ENCODE results near the gene LRP3. TPM values are rescaled to one million over a fixed set of nuclear protein-coding genes. Genes with fewer than 3 reads are reported as not detected.
"Not testable (repeated sequence)": the region's sequence is repeated elsewhere in the genome, so short reads cannot be mapped to it uniquely, and the experiment has no call there.

The LRP3 gene
- total RNA-seq, 1 donor from 2014 or later: 19.3 TPM

- no peak overlapping the region for H3K27ac ChIP-seq (ENCODE audit: low read depth, low read length)
- no peaks in the 10 kb centered on the region for H3K27me3 ChIP-seq (ENCODE audit: control insufficient read depth in 3 of 3, insufficient read depth in 3 of 3, low read length in 3 of 3)
- H3K36me3 ChIP-seq (ENCODE audit: control insufficient read depth in 3 of 3, insufficient read depth in 3 of 3, low read length in 3 of 3): peaks cover 13 to 24% (median 21%) of the 10 kb centered on the region in 3 donors
- H3K9ac ChIP-seq (ENCODE audit: low read depth in 1 of 3, low read length in 3 of 3): no peak overlapping the region
- H3K4me3 ChIP-seq (ENCODE audit: low read length in 3 of 3): no peak overlapping the region
- no peaks in the 10 kb centered on the region for H3K9me3 ChIP-seq (ENCODE audit: control insufficient read depth in 3 of 3, low read length in 3 of 3)
- H3K4me1 ChIP-seq (ENCODE audit: control insufficient read depth in 3 of 3, insufficient read depth in 3 of 3, low read length in 3 of 3): no peaks in the 10 kb centered on the region
Measured at GRCh38 chr19:33206261-33207039, 12.3 kb downstream of the LRP3 start.

GRCh38 chr19:33207040-33207620 lies 13.0 kb downstream of the LRP3 start:
- Histone ChIP-seq H3K27ac (ENCODE audit: low read depth, low read length) (no peak overlapping the region), H3K36me3 (ENCODE audit: control insufficient read depth in 3 of 3, insufficient read depth in 3 of 3, low read length in 3 of 3) (peaks cover 13 to 20% (median 19%) of the 10 kb centered on the region in 3 donors), H3K9ac (ENCODE audit: low read depth in 1 of 3, low read length in 3 of 3) (no peak overlapping the region), H3K9me3 (ENCODE audit: control insufficient read depth in 3 of 3, low read length in 3 of 3) (no peaks in the 10 kb centered on the region), H3K27me3 (ENCODE audit: control insufficient read depth in 3 of 3, insufficient read depth in 3 of 3, low read length in 3 of 3) (no peaks in the 10 kb centered on the region), H3K4me3 (ENCODE audit: low read length in 3 of 3) (no peak overlapping the region), H3K4me1 (ENCODE audit: control insufficient read depth in 3 of 3, insufficient read depth in 3 of 3, low read length in 3 of 3) (no peaks in the 10 kb centered on the region)

GRCh38 chr19:33207903-33208302 lies 13.8 kb downstream of the LRP3 start:
- Histone ChIP-seq H3K4me1 (ENCODE audit: control insufficient read depth in 3 of 3, insufficient read depth in 3 of 3, low read length in 3 of 3) (no peaks in the 10 kb centered on the region), H3K9ac (ENCODE audit: low read depth in 1 of 3, low read length in 3 of 3) (no peak overlapping the region), H3K4me3 (ENCODE audit: low read length in 3 of 3) (no peak overlapping the region), H3K27me3 (ENCODE audit: control insufficient read depth in 3 of 3, insufficient read depth in 3 of 3, low read length in 3 of 3) (no peaks in the 10 kb centered on the region), H3K36me3 (ENCODE audit: control insufficient read depth in 3 of 3, insufficient read depth in 3 of 3, low read length in 3 of 3) (peaks cover 11 to 19% (median 17%) of the 10 kb centered on the region in 3 donors), H3K27ac (ENCODE audit: low read depth, low read length) (no peak overlapping the region), H3K9me3 (ENCODE audit: control insufficient read depth in 3 of 3, low read length in 3 of 3) (no peaks in the 10 kb centered on the region)

- Histone ChIP-seq H3K27me3 (ENCODE audit: control insufficient read depth in 3 of 3, insufficient read depth in 3 of 3, low read length in 3 of 3) (no peaks in the 10 kb centered on the region), H3K9me3 (ENCODE audit: control insufficient read depth in 3 of 3, low read length in 3 of 3) (no peaks in the 10 kb centered on the region), H3K4me1 (ENCODE audit: control insufficient read depth in 3 of 3, insufficient read depth in 3 of 3, low read length in 3 of 3) (no peaks in the 10 kb centered on the region), H3K9ac (ENCODE audit: low read depth in 1 of 3, low read length in 3 of 3) (no peak overlapping the region), H3K36me3 (ENCODE audit: control insufficient read depth in 3 of 3, insufficient read depth in 3 of 3, low read length in 3 of 3) (peaks cover 6 to 13% (median 11%) of the 10 kb centered on the region in 3 donors), H3K4me3 (ENCODE audit: low read length in 3 of 3) (no peak overlapping the region), H3K27ac (ENCODE audit: low read depth, low read length) (no peak overlapping the region)
Measured at GRCh38 chr19:33208371-33208895, 14.3 kb downstream of the LRP3 start.

- no peak overlapping the region for H3K27ac ChIP-seq (ENCODE audit: low read depth, low read length)
- no peaks in the 10 kb centered on the region for H3K4me1 ChIP-seq (ENCODE audit: control insufficient read depth in 3 of 3, insufficient read depth in 3 of 3, low read length in 3 of 3)
- no peak overlapping the region for H3K9ac ChIP-seq (ENCODE audit: low read depth in 1 of 3, low read length in 3 of 3)
- no peaks in the 10 kb centered on the region for H3K9me3 ChIP-seq (ENCODE audit: control insufficient read depth in 3 of 3, low read length in 3 of 3)
- H3K27me3 ChIP-seq (ENCODE audit: control insufficient read depth in 3 of 3, insufficient read depth in 3 of 3, low read length in 3 of 3): no peaks in the 10 kb centered on the region
- peaks cover 5 to 13% (median 8%) of the 10 kb centered on the region in 3 donors for H3K36me3 ChIP-seq (ENCODE audit: control insufficient read depth in 3 of 3, insufficient read depth in 3 of 3, low read length in 3 of 3)
- H3K4me3 ChIP-seq (ENCODE audit: low read length in 3 of 3): no peak overlapping the region
Measured at GRCh38 chr19:33208904-33209849, 15.0 kb downstream of the LRP3 start.

GRCh38 chr19:33209850-33210230 lies 15.7 kb downstream of the LRP3 start:
- not testable (repeated sequence) for H3K27ac ChIP-seq (ENCODE audit: low read depth, low read length); H3K27me3 ChIP-seq (ENCODE audit: control insufficient read depth in 3 of 3, insufficient read depth in 3 of 3, low read length in 3 of 3); H3K9ac ChIP-seq (ENCODE audit: low read depth in 1 of 3, low read length in 3 of 3); H3K36me3 ChIP-seq (ENCODE audit: control insufficient read depth in 3 of 3, insufficient read depth in 3 of 3, low read length in 3 of 3); H3K4me3 ChIP-seq (ENCODE audit: low read length in 3 of 3); H3K9me3 ChIP-seq (ENCODE audit: control insufficient read depth in 3 of 3, low read length in 3 of 3); H3K4me1 ChIP-seq (ENCODE audit: control insufficient read depth in 3 of 3, insufficient read depth in 3 of 3, low read length in 3 of 3)

GRCh38 chr19:33210266-33210940 lies 16.3 kb downstream of the LRP3 start:
- Histone ChIP-seq H3K27ac (ENCODE audit: low read depth, low read length) (no peak overlapping the region), H3K4me3 (ENCODE audit: low read length in 3 of 3) (no peak overlapping the region), H3K36me3 (ENCODE audit: control insufficient read depth in 3 of 3, insufficient read depth in 3 of 3, low read length in 3 of 3) (peaks cover 3 to 8% (median 7%) of the 10 kb centered on the region in 3 donors), H3K9ac (ENCODE audit: low read depth in 1 of 3, low read length in 3 of 3) (no peak overlapping the region), H3K4me1 (ENCODE audit: control insufficient read depth in 3 of 3, insufficient read depth in 3 of 3, low read length in 3 of 3) (no peaks in the 10 kb centered on the region), H3K27me3 (ENCODE audit: control insufficient read depth in 3 of 3, insufficient read depth in 3 of 3, low read length in 3 of 3) (no peaks in the 10 kb centered on the region), H3K9me3 (ENCODE audit: control insufficient read depth in 3 of 3, low read length in 3 of 3) (no peaks in the 10 kb centered on the region)

- H3K9ac ChIP-seq (ENCODE audit: low read depth in 1 of 3, low read length in 3 of 3): no peak overlapping the region
- H3K36me3 ChIP-seq (ENCODE audit: control insufficient read depth in 3 of 3, insufficient read depth in 3 of 3, low read length in 3 of 3): peaks cover 0 to 2% (median 0%) of the 10 kb centered on the region in 3 donors
- H3K27ac ChIP-seq (ENCODE audit: low read depth, low read length): no peak overlapping the region
- H3K27me3 ChIP-seq (ENCODE audit: control insufficient read depth in 3 of 3, insufficient read depth in 3 of 3, low read length in 3 of 3): no peaks in the 10 kb centered on the region
- no peaks in the 10 kb centered on the region for H3K9me3 ChIP-seq (ENCODE audit: control insufficient read depth in 3 of 3, low read length in 3 of 3)
- H3K4me3 ChIP-seq (ENCODE audit: low read length in 3 of 3): no peak overlapping the region
- H3K4me1 ChIP-seq (ENCODE audit: control insufficient read depth in 3 of 3, insufficient read depth in 3 of 3, low read length in 3 of 3): no peaks in the 10 kb centered on the region
Measured at GRCh38 chr19:33211794-33212435, 17.8 kb downstream of the LRP3 start.
